Brain microvascular endothelial cell (primary cell): ENCODE results near the gene OSBPL10.

Experiments
- DNase-seq: peaks from one replicate; pipeline ENCODE4 v3.0.0-alpha.2; 2020
- H3K27ac ChIP-seq: fragments of 250-450 bp; sonication (Bioruptor Pico); 2 replicates; pipeline ENCODE4 v1.5.1; 2020; ENCODE audit warnings: mild to moderate bottlenecking, moderate library complexity
- H3K27me3 ChIP-seq: fragments of 250-450 bp; sonication (Bioruptor Pico); replicated peaks from 2 replicates; pipeline ENCODE4 v1.5.1; 2020; ENCODE audit warnings: mild to moderate bottlenecking
- H3K36me3 ChIP-seq: fragments of 250-450 bp; sonication (Bioruptor Pico); replicated peaks from 2 replicates; pipeline ENCODE4 v1.5.1; 2020; ENCODE audit warnings: mild to moderate bottlenecking
- H3K4me3 ChIP-seq: 2 replicates; pipeline ENCODE4 v1.5.1; 2011; ENCODE audit warnings: low read depth, mild to moderate bottlenecking, control low read depth, low read length, moderate library complexity
- CTCF ChIP-seq: IDR thresholded peaks from 2 replicates; pipeline ENCODE4 v1.5.1; 2011; ENCODE audit warnings: low read depth, mild to moderate bottlenecking, moderate library complexity, low read length, control low read depth, inconsistent platforms; ENCODE audit errors: missing control alignments
- in situ Hi-C: cut with HindIII; loops from 2 replicates; pipeline ENCODE4 v1.10.0; 2017; ENCODE audit warnings: low sequenced_read_pairs, low pct_ligation_motif_present

The OSBPL10 gene

GRCh38 chr3:31777887-31778286, 203.2 kb downstream of the OSBPL10 start:
- H3K4me3 ChIP-seq: no peak overlapping the region
- in situ Hi-C loops: no loop called here
- TF ChIP-seq CTCF: no peak
- no peak for DNase-seq
- no peaks in the 10 kb centered on the region for H3K27me3 ChIP-seq
- no peak overlapping the region for H3K27ac ChIP-seq
- H3K36me3 ChIP-seq: no peaks in the 10 kb centered on the region

GRCh38 chr3:31777092-31777491, 204.0 kb downstream of the OSBPL10 start:
- Histone ChIP-seq H3K27ac (no peak overlapping the region), H3K36me3 (no peaks in the 10 kb centered on the region), H3K4me3 (no peak overlapping the region), H3K27me3 (no peaks in the 10 kb centered on the region)
- in situ Hi-C loops: no loop called here
- DNase-seq: peak; percentile 13
- no peak for TF ChIP-seq CTCF

- no peak for DNase-seq
- TF ChIP-seq CTCF: no peak
- in situ Hi-C loops: no loop called here
- H3K27ac ChIP-seq: no peak overlapping the region
- H3K4me3 ChIP-seq: no peak overlapping the region
- no peaks in the 10 kb centered on the region for H3K36me3 ChIP-seq
- no peaks in the 10 kb centered on the region for H3K27me3 ChIP-seq
Measured at GRCh38 chr3:31776016-31776415, 205.0 kb downstream of the OSBPL10 start.

- Histone ChIP-seq H3K36me3 (no peaks in the 10 kb centered on the region), H3K4me3 (no peak overlapping the region), H3K27ac (no peak overlapping the region), H3K27me3 (no peaks in the 10 kb centered on the region)
- in situ Hi-C loops: no loop called here
- TF ChIP-seq CTCF: no peak
- no peak for DNase-seq
Measured at GRCh38 chr3:31775383-31775782, 205.7 kb downstream of the OSBPL10 start.

- Histone ChIP-seq H3K4me3 (no peak overlapping the region), H3K27me3 (no peaks in the 10 kb centered on the region), H3K27ac (no peak overlapping the region), H3K36me3 (no peaks in the 10 kb centered on the region)
- TF ChIP-seq CTCF: no peak
- DNase-seq: no peak
- in situ Hi-C loops: no loop called here
Measured at GRCh38 chr3:31772758-31773473, 208.1 kb downstream of the OSBPL10 start.

DNA sequence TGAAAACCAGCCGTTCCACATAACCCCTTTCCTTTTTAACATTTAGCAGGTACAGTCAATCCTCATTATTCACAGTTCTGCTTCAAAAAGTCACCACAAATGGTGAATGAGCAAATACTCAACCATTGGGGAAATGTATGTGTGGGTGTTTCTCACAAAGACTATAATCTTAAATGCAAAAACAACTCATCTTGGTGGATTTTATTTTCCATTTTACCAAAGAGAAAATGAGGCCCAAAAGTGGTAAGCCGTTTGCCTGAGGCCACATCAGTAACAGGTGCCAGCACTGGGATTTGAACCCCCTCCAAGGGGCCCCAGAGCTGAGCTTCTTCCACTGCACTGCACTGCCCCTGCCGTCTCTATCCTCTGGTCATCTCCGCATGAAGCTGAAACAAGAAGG, 208.8 kb downstream of the OSBPL10 start:
- no peaks in the 10 kb centered on the region for H3K36me3 ChIP-seq
- H3K4me3 ChIP-seq: no peak overlapping the region
- no peak for DNase-seq
- in situ Hi-C loops: no loop called here
- H3K27me3 ChIP-seq: no peaks in the 10 kb centered on the region
- TF ChIP-seq CTCF: no peak
- no peak overlapping the region for H3K27ac ChIP-seq
